Skeletal muscle tissue (tissue), 4 donors: Measurements from ENCODE around the gene LRP2. TPM values are rescaled to one million over a fixed set of nuclear protein-coding genes. Genes with fewer than 3 reads are reported as not detected.
"Not testable (repeated sequence)": the region's sequence is repeated elsewhere in the genome, so short reads cannot be mapped to it uniquely, and the experiment has no call there.

Experiments
- H3K27ac ChIP-seq: one replicate; pipeline ENCODE4 v1.7.0; 2013; ENCODE audit warnings: mild to moderate bottlenecking, low read depth, low read length, inconsistent platforms
- H3K27me3 ChIP-seq, 3 donors: one replicate each; pipeline ENCODE4 v1.7.0; 2013; ENCODE audit warnings: low read length in 3 of 3; ENCODE audit not compliant: control insufficient read depth in 3 of 3, insufficient read depth in 3 of 3
- H3K36me3 ChIP-seq, 3 donors: one replicate each; pipeline ENCODE4 v1.7.0; 2013; ENCODE audit warnings: low read length in 3 of 3; ENCODE audit not compliant: control insufficient read depth in 3 of 3, insufficient read depth in 3 of 3
- H3K4me1 ChIP-seq, 3 donors: one replicate each; pipeline ENCODE4 v1.7.0; 2013; ENCODE audit warnings: low read length in 3 of 3, mild to moderate bottlenecking in 3 of 3; ENCODE audit not compliant: control insufficient read depth in 3 of 3, insufficient read depth in 3 of 3
- H3K4me3 ChIP-seq, 3 donors: one replicate each; pipeline ENCODE4 v1.7.0; 2013; ENCODE audit warnings: low read length in 3 of 3
- H3K9ac ChIP-seq, 3 donors: one replicate each; pipeline ENCODE4 v1.7.0; 2013; ENCODE audit warnings: low read length in 3 of 3, mild to moderate bottlenecking in 3 of 3, moderate library complexity in 2 of 3, low read depth in 1 of 3
- H3K9me3 ChIP-seq, 3 donors: one replicate each; pipeline ENCODE4 v1.7.0; 2013; ENCODE audit warnings: low read length in 3 of 3; ENCODE audit not compliant: control insufficient read depth in 3 of 3
- total RNA-seq: library from RNA; depleted of rRNA; stranded (reverse); fragments of >200 nt; gene quantifications from one replicate; pipeline ENCODE4 v1.2.3, GENCODE V29; 2014
- donor health status: Osteomylitis.

Gene LRP2
- under 0.01 TPM for total RNA-seq

DNA sequence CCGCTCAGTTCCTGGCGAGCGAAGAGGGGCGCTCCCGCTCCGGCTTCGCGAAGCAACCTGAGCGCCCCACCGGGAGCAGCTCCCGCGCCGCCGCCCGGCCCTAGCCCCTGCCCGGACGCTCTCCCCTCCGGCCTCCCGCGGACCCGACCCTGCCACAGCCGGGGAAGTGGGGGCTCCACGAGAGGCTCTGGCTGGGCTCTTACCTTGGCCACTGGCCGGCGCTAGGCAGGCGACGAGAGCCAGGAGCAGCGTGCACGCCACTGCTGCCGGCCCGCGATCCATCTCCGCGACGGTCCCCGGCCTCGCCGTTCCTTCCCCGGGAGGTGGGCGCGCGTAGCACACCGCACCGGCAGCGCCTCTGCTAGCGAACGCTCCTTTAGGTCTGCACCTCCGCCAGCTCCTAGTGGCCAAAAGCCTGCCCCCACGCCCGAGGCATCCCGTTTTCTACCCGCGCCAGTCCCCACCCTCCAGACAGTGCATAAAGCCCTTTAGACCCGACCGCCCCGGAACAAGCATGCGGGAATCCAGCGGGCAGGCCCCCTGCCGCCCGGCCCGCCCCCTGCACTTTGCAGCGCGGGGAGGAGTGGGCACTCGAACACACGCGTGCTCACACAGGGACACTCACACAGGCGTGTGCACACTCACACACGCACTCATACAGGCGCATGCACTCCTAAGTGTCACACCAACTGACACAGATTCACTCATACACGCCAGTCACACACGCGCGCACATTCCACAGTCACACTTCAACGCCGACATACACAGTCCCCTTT is at the start of gene LRP2:
TSS of gene LRP2 (minus strand) at position 417 of the 776 bp plus-strand sequence. CDS start at position 282, 135 bp downstream.
- Histone ChIP-seq H3K27me3 (peaks cover 33 to 46% (median 40%) of the 10 kb centered on the region in 3 donors), H3K27ac (no peak within 1 kb of the TSS), H3K4me3 (peak within 1 kb of the TSS; percentile 72 to 77 (median 75)), H3K4me1 (peaks cover 29 to 42% (median 32%) of the 10 kb centered on the region in 3 donors), H3K36me3 (no peaks in the 10 kb centered on the region), H3K9ac (peak within 1 kb of the TSS in 1 of 3 donors; percentile 50), H3K9me3 (peaks cover 0 to 2% (median 0%) of the 10 kb centered on the region in 3 donors)

DNA sequence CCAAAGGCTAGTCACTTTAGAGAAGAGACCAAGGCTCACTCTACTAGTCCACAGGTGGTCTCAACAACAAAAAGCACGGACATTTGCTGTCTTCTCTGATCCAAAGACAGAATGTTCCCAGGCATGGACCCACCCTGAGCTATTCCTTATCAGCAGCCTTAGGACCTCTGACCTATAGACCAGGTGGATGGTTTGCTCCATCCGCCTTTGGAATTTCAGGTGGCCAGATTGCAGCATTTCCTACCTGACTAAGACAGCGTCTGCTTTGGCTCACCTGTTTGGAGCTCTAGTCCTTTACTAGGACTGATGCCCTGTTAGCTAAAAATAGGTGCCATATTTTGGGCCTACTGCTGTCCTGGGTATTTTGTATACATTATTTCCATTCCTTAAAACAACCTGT is 44.6 kb upstream of the LRP2 start:
- H3K9ac ChIP-seq: no peak overlapping the region
- H3K4me3 ChIP-seq: no peak overlapping the region
- no peaks in the 10 kb centered on the region for H3K9me3 ChIP-seq
- no peaks in the 10 kb centered on the region for H3K4me1 ChIP-seq
- no peaks in the 10 kb centered on the region for H3K36me3 ChIP-seq
- H3K27me3 ChIP-seq: no peaks in the 10 kb centered on the region
- no peak overlapping the region for H3K27ac ChIP-seq

DNA sequence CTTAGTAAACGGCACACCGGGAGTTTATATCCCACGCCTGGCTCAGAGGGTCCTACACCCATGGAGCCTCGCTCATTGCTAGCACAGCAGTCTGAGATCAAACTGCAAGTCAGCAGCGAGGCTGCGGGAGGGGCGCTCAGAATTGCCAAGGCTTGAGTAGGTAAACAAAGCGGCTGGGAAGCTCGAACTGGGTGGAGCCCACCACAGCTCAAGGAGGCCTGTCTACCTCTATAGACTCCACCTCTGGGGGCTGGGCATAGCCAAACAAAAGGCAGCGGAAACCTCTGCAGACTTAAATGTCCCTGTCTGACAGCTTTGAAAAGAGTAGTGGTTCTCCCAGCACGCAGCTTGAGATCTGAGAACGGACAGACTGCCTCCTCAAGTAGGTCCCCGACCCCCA is 37.2 kb upstream of the LRP2 start:
- not testable (repeated sequence) for H3K27ac ChIP-seq, H3K9ac ChIP-seq, H3K9me3 ChIP-seq, H3K4me1 ChIP-seq, H3K27me3 ChIP-seq, H3K4me3 ChIP-seq, H3K36me3 ChIP-seq

DNA sequence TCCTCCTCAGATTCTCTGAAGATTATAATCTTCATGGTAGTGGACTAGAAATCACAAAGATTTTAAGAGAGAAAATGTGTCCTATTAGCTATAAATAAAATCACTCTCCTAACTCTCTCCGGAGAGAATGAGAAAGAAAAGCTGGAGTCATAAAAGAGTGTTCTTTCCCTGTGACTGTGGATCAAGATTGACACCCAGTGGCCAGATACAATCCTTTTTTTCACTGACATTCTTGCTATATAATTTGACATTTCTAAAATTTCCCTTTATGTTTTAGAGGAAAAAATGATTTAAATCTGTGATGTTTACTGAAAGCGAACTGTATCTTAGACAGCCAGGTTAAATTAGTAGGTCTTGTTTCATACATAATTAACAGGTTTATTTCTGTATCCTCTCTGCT is 35.4 kb upstream of the LRP2 start:
- Histone ChIP-seq H3K36me3 (no peaks in the 10 kb centered on the region), H3K4me1 (no peaks in the 10 kb centered on the region), H3K27me3 (peaks cover 0 to 2% (median 0%) of the 10 kb centered on the region in 3 donors), H3K9me3 (no peaks in the 10 kb centered on the region), H3K27ac (no peak overlapping the region), H3K9ac (no peak overlapping the region), H3K4me3 (no peak overlapping the region)

DNA sequence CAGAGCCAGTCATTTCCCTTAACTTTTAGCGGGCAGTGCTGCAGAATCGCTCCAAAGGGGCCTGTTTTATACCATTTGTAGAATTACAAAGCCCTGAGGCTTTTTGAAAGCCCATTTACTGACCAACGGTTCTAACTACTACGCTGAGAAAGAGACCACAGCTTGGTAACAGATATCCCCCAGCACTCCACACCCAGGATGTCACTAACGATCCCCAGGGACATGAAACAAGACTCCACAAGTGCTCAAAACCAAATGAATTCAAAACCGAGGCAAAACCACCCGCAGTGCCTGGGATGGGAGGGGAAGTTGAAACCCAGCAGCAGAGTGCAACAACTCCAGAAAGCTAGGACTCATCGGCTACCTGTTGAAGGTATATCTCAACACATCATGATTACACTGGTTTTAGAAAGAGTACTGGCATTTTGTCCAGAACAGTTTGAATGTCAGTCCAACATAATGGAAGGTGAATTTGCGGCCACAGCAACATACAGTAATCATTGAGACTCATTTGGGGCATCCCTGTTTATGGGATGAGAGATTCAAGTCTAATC is 33.6 kb upstream of the LRP2 start:
- Histone ChIP-seq H3K9me3 (no peaks in the 10 kb centered on the region), H3K36me3 (no peaks in the 10 kb centered on the region), H3K4me1 (no peaks in the 10 kb centered on the region), H3K4me3 (no peak overlapping the region), H3K9ac (no peak overlapping the region), H3K27me3 (peaks cover 0 to 2% (median 0%) of the 10 kb centered on the region in 3 donors), H3K27ac (no peak overlapping the region)

DNA sequence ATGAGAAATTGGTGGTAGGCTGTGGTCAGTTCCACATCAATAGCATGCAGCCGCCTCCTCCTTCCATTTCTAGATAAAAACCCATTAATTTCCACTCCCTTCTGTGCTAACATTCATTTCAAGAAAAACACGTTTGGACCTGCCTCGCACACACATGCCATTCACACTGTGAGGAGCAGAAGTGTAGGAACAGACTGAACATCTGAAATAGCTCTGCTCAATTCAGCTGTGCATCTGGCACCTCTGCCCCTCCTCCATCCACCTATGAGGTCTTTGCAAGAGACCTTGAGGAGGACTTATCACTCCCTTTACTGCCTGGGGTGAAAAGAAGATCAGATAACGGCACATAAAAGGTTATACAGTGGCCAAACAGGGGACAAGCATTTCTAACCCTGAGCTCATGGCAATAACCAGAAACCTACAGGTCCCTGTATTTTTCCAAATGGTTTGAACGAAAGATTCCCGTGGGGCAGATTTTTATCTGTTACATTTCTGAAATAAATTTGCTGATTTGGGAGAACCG is 30.8 kb upstream of the LRP2 start:
- no peaks in the 10 kb centered on the region for H3K36me3 ChIP-seq

DNA sequence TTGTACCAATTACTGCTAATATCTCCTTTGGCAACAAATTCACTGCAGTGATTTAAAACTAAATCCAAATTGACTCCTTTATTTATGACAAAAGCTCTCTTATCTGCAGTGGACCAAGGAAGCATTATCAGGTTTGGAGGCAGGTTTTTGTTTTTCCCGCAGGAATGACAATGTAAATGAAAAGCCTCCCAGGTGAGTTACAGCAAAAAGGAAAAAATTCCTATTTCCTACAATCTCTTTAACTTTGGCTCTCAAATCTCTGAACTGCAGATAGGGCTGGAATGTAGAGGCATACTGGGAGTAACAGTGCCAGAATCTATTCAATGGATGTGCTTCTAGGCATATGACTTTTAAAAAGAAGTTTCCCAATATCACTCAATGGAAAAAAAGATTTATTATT is 28.9 kb upstream of the LRP2 start:
- Histone ChIP-seq H3K9ac (no peak overlapping the region), H3K36me3 (no peaks in the 10 kb centered on the region), H3K4me3 (no peak overlapping the region), H3K4me1 (no peaks in the 10 kb centered on the region), H3K27ac (no peak overlapping the region), H3K27me3 (peaks cover 0 to 5% (median 0%) of the 10 kb centered on the region in 3 donors), H3K9me3 (no peaks in the 10 kb centered on the region)

More for the DNA sequence above, 30.8 kb upstream of the LRP2 start:
- Histone ChIP-seq H3K27ac (no peak overlapping the region), H3K9ac (no peak overlapping the region), H3K4me3 (no peak overlapping the region), H3K27me3 (peaks cover 0 to 5% (median 0%) of the 10 kb centered on the region in 3 donors), H3K9me3 (no peaks in the 10 kb centered on the region), H3K4me1 (no peaks in the 10 kb centered on the region)

DNA sequence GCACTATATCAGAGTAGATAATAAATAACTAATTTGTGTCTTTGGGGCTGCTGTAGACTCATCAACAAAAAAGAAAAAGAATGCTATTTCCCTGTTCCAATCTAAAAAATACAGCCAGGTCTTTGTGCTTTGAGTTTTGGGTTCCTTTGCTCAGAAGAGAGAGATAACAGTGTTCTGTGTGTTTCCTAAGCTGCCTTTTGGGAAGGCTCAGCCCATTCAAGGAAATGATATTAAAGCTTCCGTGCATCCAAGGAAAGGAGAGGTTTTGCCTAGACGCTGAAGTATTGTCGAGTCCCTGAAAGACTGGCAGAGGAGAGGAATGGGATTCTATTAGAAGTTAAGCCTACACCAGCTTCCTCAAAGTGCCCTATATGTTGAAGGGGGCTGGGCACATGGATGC is 25.8 kb upstream of the LRP2 start:
- H3K9me3 ChIP-seq: no peaks in the 10 kb centered on the region
- H3K27ac ChIP-seq: no peak overlapping the region
- peaks cover 0 to 5% (median 0%) of the 10 kb centered on the region in 3 donors for H3K27me3 ChIP-seq
- H3K4me1 ChIP-seq: no peaks in the 10 kb centered on the region
- no peaks in the 10 kb centered on the region for H3K36me3 ChIP-seq
- no peak overlapping the region for H3K4me3 ChIP-seq
- H3K9ac ChIP-seq: no peak overlapping the region

DNA sequence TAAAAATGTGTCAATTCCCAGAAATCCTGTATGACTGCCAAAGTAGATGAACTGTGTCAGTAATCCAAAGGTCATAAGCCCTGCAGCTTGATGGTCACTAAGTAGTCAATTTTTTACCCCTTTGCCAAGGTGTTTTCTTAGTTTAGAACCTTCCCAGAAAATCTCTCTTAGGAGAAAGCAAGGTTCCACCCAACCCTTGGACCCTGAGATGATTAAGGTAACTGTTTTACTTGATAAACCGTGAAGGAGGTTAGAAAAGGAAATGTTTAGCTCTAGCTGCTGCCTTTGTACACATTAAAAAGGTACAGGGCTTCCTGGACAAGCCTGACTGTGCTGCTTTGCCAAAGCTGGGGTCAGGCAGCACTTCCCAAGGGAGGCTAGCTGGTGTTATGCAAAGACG is 24.4 kb upstream of the LRP2 start:
- Histone ChIP-seq H3K4me3 (no peak overlapping the region), H3K9me3 (no peaks in the 10 kb centered on the region), H3K4me1 (no peaks in the 10 kb centered on the region), H3K27ac (no peak overlapping the region), H3K36me3 (no peaks in the 10 kb centered on the region), H3K9ac (no peak overlapping the region), H3K27me3 (peaks cover 0 to 3% (median 0%) of the 10 kb centered on the region in 3 donors)

DNA sequence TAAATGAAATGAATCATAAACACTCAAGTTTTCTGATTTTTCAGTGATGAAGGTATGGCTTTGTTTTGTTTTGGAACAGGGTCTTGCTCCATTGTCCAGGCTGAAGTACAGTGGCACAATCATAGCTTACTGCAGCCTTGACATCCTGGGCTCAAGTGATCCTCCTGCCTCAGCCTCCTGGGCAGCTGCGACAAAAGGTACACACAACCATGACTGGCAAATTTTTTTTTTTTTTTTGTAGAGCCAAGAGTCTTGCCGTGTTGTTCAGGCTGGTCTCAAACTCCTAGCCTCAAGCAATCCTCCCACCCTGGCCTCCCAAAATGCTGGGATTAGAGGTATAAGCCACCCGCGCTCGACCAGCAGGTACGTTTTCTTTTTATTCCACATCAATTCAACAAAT is 22.5 kb upstream of the LRP2 start:
- Histone ChIP-seq H3K36me3 (no peaks in the 10 kb centered on the region), H3K27me3 (no peaks in the 10 kb centered on the region), H3K9me3 (no peaks in the 10 kb centered on the region), H3K27ac (no peak overlapping the region), H3K4me3 (no peak overlapping the region), H3K9ac (no peak overlapping the region), H3K4me1 (no peaks in the 10 kb centered on the region)
